HFFc6 (cell line): Measurements from ENCODE around the gene TMEM101. TPM values are rescaled to one million over a fixed set of nuclear protein-coding genes. Genes with fewer than 3 reads are reported as not detected.

ENCODE experiments used
- DNase-seq: peaks from one replicate; pipeline ENCODE4 v3.0.0-alpha.2; 2018
- H3K27ac Mint-ChIP-seq: 2 replicates; pipeline ENCODE4 v1.8.0; 2020; ENCODE audit warnings: mild to moderate bottlenecking, mixed read lengths
- H3K27me3 Mint-ChIP-seq: 2 replicates; pipeline ENCODE4 v1.8.0; 2021; ENCODE audit warnings: mild to moderate bottlenecking, moderate library complexity, mixed read lengths; ENCODE audit not compliant: insufficient read depth
- H3K36me3 Mint-ChIP-seq: 2 replicates; pipeline ENCODE4 v1.8.0; 2021; ENCODE audit warnings: low read depth, mixed read lengths
- H3K4me1 Mint-ChIP-seq: 2 replicates; pipeline ENCODE4 v1.8.0; 2020; ENCODE audit warnings: low read depth, mixed read lengths
- H3K4me3 Mint-ChIP-seq: 2 replicates; pipeline ENCODE4 v1.8.0; 2020; ENCODE audit warnings: mild to moderate bottlenecking, moderate library complexity, mixed read lengths
- H3K9me3 Mint-ChIP-seq: 2 replicates; pipeline ENCODE4 v1.8.0; 2020; ENCODE audit warnings: mild to moderate bottlenecking, mixed read lengths
- total RNA-seq, 6 experiments: library from RNA; stranded (reverse); fragmentation: NEBNext Ultra II Directional; extraction: Animal tissue kit (Norgen Biotek cat#: 25700); gene quantifications; 2 replicates in 1 of 6; 3 replicates in 5 of 6; pipeline ENCODE4 v1.2.3, GENCODE V29; 2021
- TF ChIP-seq, protein P1 (sequence below): fragments of 200-600 bp; sonication (generic); IDR thresholded peaks from 2 replicates; pipeline ENCODE4 v1.5.0; 2021; ENCODE audit warnings: antibody characterized with exemption, mild to moderate bottlenecking

TMEM101 gene
- total RNA-seq, 6 experiments from 2014 or later = 27.8 to 32.7 (median 29.2) TPM

DNA sequence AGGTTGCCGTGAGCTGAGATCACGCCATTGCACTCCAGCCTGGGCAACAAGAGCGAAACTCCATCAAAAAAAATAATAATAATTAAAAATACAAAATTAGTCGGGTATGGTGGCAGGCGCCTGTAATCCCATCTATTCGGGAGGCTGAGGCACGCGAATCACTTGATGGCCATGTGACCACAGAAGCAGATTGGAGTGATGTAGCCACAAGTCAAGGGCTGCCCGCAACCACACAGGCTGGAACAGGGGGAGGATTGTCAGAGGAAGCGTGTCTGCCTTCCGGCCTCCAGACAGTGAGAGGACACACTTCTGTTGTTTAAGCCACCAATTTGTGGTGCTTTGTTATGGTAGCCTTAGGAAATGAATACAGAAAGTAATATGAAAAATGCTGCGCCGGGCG is 22.1 kb downstream of the TMEM101 start:
- H3K27ac Mint-ChIP-seq = no peak overlapping the region
- DNase-seq = no peak
- no peak overlapping the region for H3K4me3 Mint-ChIP-seq
- peaks cover 18% of the 10 kb centered on the region for H3K27me3 Mint-ChIP-seq
- TF ChIP-seq, protein P1, sequence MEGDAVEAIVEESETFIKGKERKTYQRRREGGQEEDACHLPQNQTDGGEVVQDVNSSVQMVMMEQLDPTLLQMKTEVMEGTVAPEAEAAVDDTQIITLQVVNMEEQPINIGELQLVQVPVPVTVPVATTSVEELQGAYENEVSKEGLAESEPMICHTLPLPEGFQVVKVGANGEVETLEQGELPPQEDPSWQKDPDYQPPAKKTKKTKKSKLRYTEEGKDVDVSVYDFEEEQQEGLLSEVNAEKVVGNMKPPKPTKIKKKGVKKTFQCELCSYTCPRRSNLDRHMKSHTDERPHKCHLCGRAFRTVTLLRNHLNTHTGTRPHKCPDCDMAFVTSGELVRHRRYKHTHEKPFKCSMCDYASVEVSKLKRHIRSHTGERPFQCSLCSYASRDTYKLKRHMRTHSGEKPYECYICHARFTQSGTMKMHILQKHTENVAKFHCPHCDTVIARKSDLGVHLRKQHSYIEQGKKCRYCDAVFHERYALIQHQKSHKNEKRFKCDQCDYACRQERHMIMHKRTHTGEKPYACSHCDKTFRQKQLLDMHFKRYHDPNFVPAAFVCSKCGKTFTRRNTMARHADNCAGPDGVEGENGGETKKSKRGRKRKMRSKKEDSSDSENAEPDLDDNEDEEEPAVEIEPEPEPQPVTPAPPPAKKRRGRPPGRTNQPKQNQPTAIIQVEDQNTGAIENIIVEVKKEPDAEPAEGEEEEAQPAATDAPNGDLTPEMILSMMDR = no peak
- H3K4me1 Mint-ChIP-seq = no peaks in the 10 kb centered on the region
- H3K9me3 Mint-ChIP-seq = no peaks in the 10 kb centered on the region
- no peaks in the 10 kb centered on the region for H3K36me3 Mint-ChIP-seq

DNA sequence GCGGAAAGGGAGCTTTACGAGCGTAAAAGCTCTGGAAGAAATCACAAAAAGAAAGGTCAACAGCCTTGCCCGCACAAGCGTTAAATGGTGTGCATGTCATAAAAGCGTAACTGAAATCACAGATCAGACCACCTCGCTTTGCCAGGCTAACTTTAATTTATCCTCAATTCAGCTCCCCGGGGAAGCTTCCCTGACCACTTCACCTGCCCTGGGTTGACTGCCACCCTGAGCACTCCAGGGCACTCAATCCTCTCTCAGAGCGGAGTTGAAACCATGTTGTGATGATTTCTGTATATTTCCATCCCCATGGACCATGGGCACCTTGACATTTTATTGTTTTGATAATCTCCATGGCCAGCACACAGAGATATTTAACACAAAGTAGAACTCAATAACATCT is 26.5 kb downstream of the TMEM101 start:
- H3K27ac Mint-ChIP-seq = no peak overlapping the region

DNA sequence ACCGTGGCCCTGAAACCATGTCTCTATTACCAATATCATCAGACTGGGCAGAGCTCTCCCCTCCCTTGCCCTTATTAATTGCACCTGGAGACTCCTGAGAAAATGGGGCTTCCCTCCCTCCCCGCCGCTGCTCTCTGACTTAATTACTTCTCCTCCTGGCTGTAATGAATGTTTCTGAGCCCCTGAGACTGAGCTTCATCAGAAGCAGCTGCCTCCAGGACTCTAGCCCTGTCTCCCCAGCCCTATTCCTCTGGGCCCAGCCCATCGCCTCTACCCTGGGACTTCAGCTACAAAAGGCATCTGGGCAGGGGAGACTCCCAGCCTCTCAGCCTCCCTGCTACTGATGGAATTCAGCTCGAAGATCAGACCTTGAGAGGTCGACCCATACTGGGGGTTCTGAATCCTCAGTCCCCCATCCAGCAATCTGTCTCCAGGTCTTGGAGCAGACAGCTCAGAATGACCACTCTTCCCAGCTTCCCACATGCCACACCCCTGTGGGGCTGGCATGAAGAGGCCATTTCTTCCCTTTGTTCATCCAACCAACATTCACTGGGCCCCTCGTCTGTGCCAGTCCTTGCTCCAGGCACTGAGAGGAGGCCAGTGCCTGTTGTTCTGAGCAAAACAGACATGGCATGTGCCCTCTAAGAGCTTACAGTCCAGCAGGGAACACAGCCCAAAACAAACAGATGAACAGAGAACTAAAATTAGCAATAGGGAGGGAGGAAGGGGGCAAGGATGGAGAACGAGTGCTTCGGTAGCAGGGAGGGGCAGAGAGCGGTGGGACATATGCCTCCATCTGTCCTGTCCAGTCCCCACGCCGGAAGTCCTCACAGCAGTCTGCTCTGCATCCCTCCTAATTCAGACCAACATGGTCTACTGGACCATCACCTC is 27.4 kb downstream of the TMEM101 start:
- Mint-ChIP-seq H3K36me3 (no peaks in the 10 kb centered on the region), H3K27me3 (peaks cover 47% of the 10 kb centered on the region)

More for the DNA sequence above, 26.5 kb downstream of the TMEM101 start:
- H3K27me3 Mint-ChIP-seq = peaks cover 42% of the 10 kb centered on the region
- no peak overlapping the region for H3K4me3 Mint-ChIP-seq
- H3K36me3 Mint-ChIP-seq = no peaks in the 10 kb centered on the region
- no peaks in the 10 kb centered on the region for H3K9me3 Mint-ChIP-seq
- TF ChIP-seq, protein P1 = no peak
- no peaks in the 10 kb centered on the region for H3K4me1 Mint-ChIP-seq
- no peak for DNase-seq

DNA sequence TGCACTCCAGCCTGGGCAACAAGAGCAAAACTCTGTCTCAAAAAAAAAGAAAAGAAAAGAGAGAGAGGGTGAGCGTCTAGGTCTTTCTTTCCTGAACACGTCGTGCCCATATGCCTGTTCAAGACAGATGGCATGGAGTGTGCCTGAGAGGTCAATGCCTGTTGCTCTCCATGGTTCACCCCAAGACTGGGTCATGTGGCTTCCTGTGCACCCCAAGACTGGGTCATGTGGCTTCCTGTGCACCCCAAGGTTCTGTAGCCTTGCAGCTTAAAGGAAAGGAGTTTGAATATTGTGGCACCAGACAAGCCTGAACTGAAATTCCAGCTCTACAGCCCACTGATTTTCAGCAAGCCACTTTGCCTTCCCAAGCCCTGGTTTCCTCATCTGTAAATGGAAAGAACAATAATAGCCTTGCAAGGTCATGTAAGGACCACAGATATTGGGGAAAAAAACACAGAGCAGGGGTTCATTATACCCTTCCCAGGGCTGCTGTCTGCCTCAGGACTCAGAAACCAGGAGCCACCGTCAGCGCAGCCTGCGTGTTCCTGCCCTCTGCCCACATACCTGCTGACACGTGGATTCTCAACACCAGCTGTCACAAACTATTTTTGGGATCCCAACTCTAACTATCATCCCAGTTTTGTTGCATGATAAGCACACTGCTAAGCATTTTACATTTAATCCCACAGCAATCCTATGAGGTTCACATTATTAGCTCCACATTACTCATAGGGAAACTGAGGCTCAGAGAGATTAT is 28.4 kb downstream of the TMEM101 start:
- DNase-seq = no peak
- Mint-ChIP-seq H3K4me1 (no peaks in the 10 kb centered on the region), H3K36me3 (no peaks in the 10 kb centered on the region), H3K4me3 (no peak overlapping the region), H3K27me3 (peaks cover 49% of the 10 kb centered on the region), H3K9me3 (no peaks in the 10 kb centered on the region), H3K27ac (no peak overlapping the region)
- TF ChIP-seq, protein P1 = no peak

More for the DNA sequence above, 27.4 kb downstream of the TMEM101 start:
- TF ChIP-seq, protein P1 = no peak
- no peaks in the 10 kb centered on the region for H3K4me1 Mint-ChIP-seq
- no peak overlapping the region for H3K4me3 Mint-ChIP-seq
- H3K9me3 Mint-ChIP-seq = no peaks in the 10 kb centered on the region
- DNase-seq = no peak
- no peak overlapping the region for H3K27ac Mint-ChIP-seq

DNA sequence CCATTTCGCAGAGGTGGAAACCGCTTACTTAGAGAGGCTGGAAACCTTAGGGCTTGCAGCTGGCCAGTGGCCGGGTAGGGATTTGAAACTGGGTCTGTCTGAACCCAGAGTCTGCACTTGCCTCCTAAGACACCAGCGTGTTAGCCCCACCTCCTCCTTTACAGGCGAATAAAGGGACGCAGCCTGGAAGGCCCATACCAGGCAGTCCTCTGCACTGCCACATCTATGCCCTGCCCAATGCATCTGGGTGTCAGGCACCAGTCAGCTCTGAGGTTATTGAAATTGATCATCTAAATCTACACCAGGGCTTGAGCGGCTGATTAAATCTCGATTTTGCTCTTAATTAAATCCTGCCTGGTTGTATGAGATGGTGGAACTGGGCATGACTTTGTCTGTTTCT is 30.2 kb downstream of the TMEM101 start:
- Mint-ChIP-seq H3K27me3 (peaks cover 63% of the 10 kb centered on the region), H3K4me3 (no peak overlapping the region; the same call in 1 of the 2 replicates)

More for the DNA sequence above, 30.2 kb downstream of the TMEM101 start:
- Mint-ChIP-seq H3K4me1 (no peaks in the 10 kb centered on the region), H3K9me3 (no peaks in the 10 kb centered on the region), H3K27ac (no peak overlapping the region), H3K36me3 (no peaks in the 10 kb centered on the region)
- DNase-seq = no peak
- TF ChIP-seq, protein P1 = no peak
